Right atrium auricular region (tissue), 2 donors: ENCODE results near the gene CYP46A1. TPM values are rescaled to one million over a fixed set of nuclear protein-coding genes. Genes with fewer than 3 reads are reported as not detected.
"Not testable (repeated sequence)": the region's sequence is repeated elsewhere in the genome, so short reads cannot be mapped to it uniquely, and the experiment has no call there.

ENCODE experiments used
- DNase-seq: peaks from one replicate; pipeline ENCODE4 v3.0.0-alpha.2; 2019; ENCODE audit warnings: low spot score
- H3K27ac ChIP-seq, 2 donors: fragments of 200-600 bp; sonication (generic); 1 replicate in 1 of 2; 2 replicates in 1 of 2; pipeline ENCODE4 v1.5.1; 2016 to 2019
- H3K27me3 ChIP-seq, 2 donors: fragments of 200-600 bp; sonication (generic); one replicate each; pipeline versions ENCODE4 v1.5.1 to v1.6.0; 2017 to 2019
- H3K36me3 ChIP-seq: fragments of 200-600 bp; sonication (generic); one replicate; pipeline ENCODE4 v1.5.1; 2016
- H3K4me1 ChIP-seq, 2 donors: fragments of 200-600 bp; sonication (generic); one replicate each; pipeline versions ENCODE4 v1.5.1 to v1.6.0; 2017 to 2019
- H3K4me3 ChIP-seq, 2 donors: fragments of 200-600 bp; sonication (generic); 1 replicate in 1 of 2; 2 replicates in 1 of 2; pipeline ENCODE4 v1.5.1; 2017 to 2019; ENCODE audit warnings: mild to moderate bottlenecking in 1 of 2, moderate library complexity in 1 of 2
- H3K9me3 ChIP-seq, 2 donors: fragments of 200-600 bp; sonication (generic); one replicate each; pipeline ENCODE4 v1.5.1; 2019
- CTCF ChIP-seq, 2 donors: fragments of 200-600 bp; sonication (generic); IDR thresholded peaks; one replicate each; pipeline ENCODE4 v1.5.1; 2019; ENCODE audit warnings: antibody characterized with exemption in 2 of 2
- total RNA-seq, 2 donors: library from RNA; depleted of rRNA; stranded (reverse); fragments of >200 nt; gene quantifications; one replicate each; pipeline ENCODE4 v1.1.0, GENCODE V29; 2016

CYP46A1 gene
- total RNA-seq, 2 donors from 2014 or later = 1.4 to 6.9 TPM

GRCh38 chr14:99757331-99758070 lies 73.4 kb downstream of the CYP46A1 start:
- Histone ChIP-seq H3K27ac (no peak overlapping the region), H3K36me3 (no peaks in the 10 kb centered on the region), H3K27me3 (no peaks in the 10 kb centered on the region), H3K4me1 (peaks cover 0 to 58% of the 10 kb centered on the region in 2 donors), H3K9me3 (no peaks in the 10 kb centered on the region), H3K4me3 (no peak overlapping the region)
- no peak for DNase-seq
- TF ChIP-seq CTCF (IDR thresholded peaks at IDR 0.05) = no peak

GRCh38 chr14:99758121-99758821 lies 74.2 kb downstream of the CYP46A1 start:
- Histone ChIP-seq H3K4me1 (peaks cover 0 to 52% of the 10 kb centered on the region in 2 donors), H3K9me3 (no peaks in the 10 kb centered on the region), H3K4me3 (no peak overlapping the region), H3K36me3 (no peaks in the 10 kb centered on the region), H3K27ac (no peak overlapping the region), H3K27me3 (no peaks in the 10 kb centered on the region)
- TF ChIP-seq CTCF (IDR thresholded peaks at IDR 0.05) = no peak
- DNase-seq = no peak

- H3K9me3 ChIP-seq = no peaks in the 10 kb centered on the region
- TF ChIP-seq CTCF (IDR thresholded peaks at IDR 0.05) = no peak
- no peaks in the 10 kb centered on the region for H3K36me3 ChIP-seq
- H3K27ac ChIP-seq = no peak overlapping the region
- peaks cover 0 to 45% of the 10 kb centered on the region in 2 donors for H3K4me1 ChIP-seq
- no peak overlapping the region for H3K4me3 ChIP-seq
- no peaks in the 10 kb centered on the region for H3K27me3 ChIP-seq
- no peak for DNase-seq
These were observed 74.9 kb downstream of the CYP46A1 start for GRCh38 chr14:99758872-99759545.

- no peak overlapping the region for H3K27ac ChIP-seq
- H3K36me3 ChIP-seq = no peaks in the 10 kb centered on the region
- peaks cover 0 to 40% of the 10 kb centered on the region in 2 donors for H3K4me1 ChIP-seq
- H3K9me3 ChIP-seq = no peaks in the 10 kb centered on the region
- H3K4me3 ChIP-seq = no peak overlapping the region
- no peak for DNase-seq
- H3K27me3 ChIP-seq = no peaks in the 10 kb centered on the region
- TF ChIP-seq CTCF (IDR thresholded peaks at IDR 0.05) = no peak
These were observed 75.4 kb downstream of the CYP46A1 start for GRCh38 chr14:99759546-99759925.

- H3K27me3 ChIP-seq = no peaks in the 10 kb centered on the region
- no peak overlapping the region for H3K4me3 ChIP-seq
- H3K36me3 ChIP-seq = no peaks in the 10 kb centered on the region
- H3K9me3 ChIP-seq = no peaks in the 10 kb centered on the region
- TF ChIP-seq CTCF (IDR thresholded peaks at IDR 0.05) = no peak
- no peak overlapping the region for H3K27ac ChIP-seq
- peaks cover 0 to 27% of the 10 kb centered on the region in 2 donors for H3K4me1 ChIP-seq
- DNase-seq = no peak
These were observed 76.7 kb downstream of the CYP46A1 start for GRCh38 chr14:99760817-99761216.

GRCh38 chr14:99762911-99763310 lies 78.8 kb downstream of the CYP46A1 start:
- not testable (repeated sequence) for DNase-seq, H3K4me3 ChIP-seq, H3K27ac ChIP-seq, H3K27me3 ChIP-seq, H3K9me3 ChIP-seq, H3K36me3 ChIP-seq
- peaks cover 0 to 33% of the 10 kb centered on the region in 2 donors for H3K4me1 ChIP-seq
